ENCODE measurements around the gene OTULINL.

The OTULINL gene

DNA sequence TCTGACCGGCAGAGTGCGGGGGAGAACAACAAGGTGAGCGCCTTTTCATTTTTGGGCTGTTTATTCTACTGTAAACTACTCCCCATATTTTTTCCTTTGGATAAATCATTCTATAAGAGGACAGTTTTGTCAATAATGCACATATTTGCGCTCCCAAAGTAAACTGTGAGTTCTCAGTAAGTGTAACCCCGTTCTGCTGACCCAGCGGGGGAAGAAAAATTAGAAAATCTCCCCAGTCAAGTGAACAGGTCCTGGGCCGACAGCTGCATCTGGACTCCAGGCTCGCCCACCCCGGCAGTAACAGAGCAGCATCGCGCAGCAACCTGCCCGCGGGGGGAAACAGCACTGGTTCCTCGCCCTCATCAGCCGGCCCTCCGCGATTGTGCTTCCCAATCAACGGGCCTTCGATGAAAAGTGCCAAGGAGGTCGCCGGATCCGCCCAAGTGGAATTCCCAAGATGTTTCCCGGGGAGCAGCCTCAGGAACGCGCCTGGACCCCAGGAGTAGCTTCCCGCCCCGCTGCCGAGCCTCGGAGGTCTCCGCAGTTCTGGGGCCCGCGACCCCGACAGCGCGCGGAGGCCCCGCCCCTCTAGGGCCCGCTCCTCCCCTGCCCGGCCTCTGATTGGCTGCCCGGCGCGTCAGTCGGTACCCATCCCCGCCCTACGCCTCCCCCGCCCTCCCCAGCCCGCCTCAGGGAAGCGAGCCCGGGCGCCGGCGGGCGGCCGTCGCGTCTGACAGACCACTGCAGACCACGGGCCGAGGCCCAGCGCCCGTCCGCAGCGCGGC lies at the start of gene OTULINL:
Gene OTULINL, plus strand, starts transcription at position 687 of the 785 bp plus-strand sequence. CDS start 103 bp downstream, outside the sequence.
- H3K27me3 ChIP-seq (ENCODE audit: insufficient read depth, low read length, poor library complexity, severe bottlenecking) = no peaks in the 10 kb centered on the region
- H3K9me3 ChIP-seq (ENCODE audit: insufficient read depth, low read depth, low read length) = 0 out of 2 replicates have a peak, but pooled peaks cover 3% of the 10 kb centered on the region
- no peaks in the 10 kb centered on the region for H3K36me3 ChIP-seq (ENCODE audit: insufficient read depth, low read length)
- no peaks in the 10 kb centered on the region for H4K20me1 ChIP-seq (ENCODE audit: insufficient read depth, low read length, poor library complexity, severe bottlenecking)
- H3K9me2 ChIP-seq (replicated peaks; ENCODE audit: low read depth, low read length) = no peaks in the 10 kb centered on the region
- peaks cover 47% of the 10 kb centered on the region for H3K4me1 ChIP-seq (ENCODE audit: insufficient read depth, low read length, poor library complexity, severe bottlenecking)
- peak within 1 kb of the TSS; percentile 91 for H3K4me3 ChIP-seq (ENCODE audit: low read length, poor library complexity, severe bottlenecking)
- H3F3A ChIP-seq (ENCODE audit: low read depth) = no peaks in the 10 kb centered on the region
- H2AFZ ChIP-seq (ENCODE audit: low read length) = peak within 1 kb of the TSS; percentile 96
- H3K4me2 ChIP-seq (ENCODE audit: low read depth, low read length, poor library complexity, severe bottlenecking) = peak within 1 kb of the TSS; percentile 90
- no peak for TF ChIP-seq EZH2phosphoT487 (IDR thresholded peaks at IDR 0.05; ENCODE audit: borderline replicate concordance)
- TF ChIP-seq, protein P1, sequence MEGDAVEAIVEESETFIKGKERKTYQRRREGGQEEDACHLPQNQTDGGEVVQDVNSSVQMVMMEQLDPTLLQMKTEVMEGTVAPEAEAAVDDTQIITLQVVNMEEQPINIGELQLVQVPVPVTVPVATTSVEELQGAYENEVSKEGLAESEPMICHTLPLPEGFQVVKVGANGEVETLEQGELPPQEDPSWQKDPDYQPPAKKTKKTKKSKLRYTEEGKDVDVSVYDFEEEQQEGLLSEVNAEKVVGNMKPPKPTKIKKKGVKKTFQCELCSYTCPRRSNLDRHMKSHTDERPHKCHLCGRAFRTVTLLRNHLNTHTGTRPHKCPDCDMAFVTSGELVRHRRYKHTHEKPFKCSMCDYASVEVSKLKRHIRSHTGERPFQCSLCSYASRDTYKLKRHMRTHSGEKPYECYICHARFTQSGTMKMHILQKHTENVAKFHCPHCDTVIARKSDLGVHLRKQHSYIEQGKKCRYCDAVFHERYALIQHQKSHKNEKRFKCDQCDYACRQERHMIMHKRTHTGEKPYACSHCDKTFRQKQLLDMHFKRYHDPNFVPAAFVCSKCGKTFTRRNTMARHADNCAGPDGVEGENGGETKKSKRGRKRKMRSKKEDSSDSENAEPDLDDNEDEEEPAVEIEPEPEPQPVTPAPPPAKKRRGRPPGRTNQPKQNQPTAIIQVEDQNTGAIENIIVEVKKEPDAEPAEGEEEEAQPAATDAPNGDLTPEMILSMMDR (conservative IDR thresholded peaks at IDR 0.05; ENCODE audit: low read length) = no peak
- H3K79me2 ChIP-seq (ENCODE audit: insufficient read depth, low read length) = peaks cover 41% of the 10 kb centered on the region
- H3K9ac ChIP-seq (ENCODE audit: low read depth, low read length, poor library complexity, severe bottlenecking) = peak within 1 kb of the TSS; percentile 88

DNA sequence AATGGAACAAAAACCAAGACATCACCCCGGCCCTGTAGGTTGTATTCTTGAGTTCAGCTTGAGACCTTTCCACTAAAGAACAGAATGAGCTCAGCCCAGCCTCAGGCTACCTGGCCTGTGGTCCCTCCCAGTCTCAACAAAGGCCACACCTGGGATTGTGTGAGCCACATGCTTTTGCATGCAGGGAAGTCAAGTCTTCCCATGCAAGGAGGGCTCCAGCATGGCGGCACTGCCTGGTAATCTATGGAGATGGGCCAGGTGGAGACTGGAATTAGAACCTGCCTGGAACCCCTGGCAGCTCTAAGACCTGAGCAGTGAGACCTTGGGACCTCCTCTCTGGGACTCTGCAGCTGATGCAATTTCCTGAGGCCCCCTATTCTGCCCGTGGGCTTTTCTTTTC lies 49.4 kb upstream of the OTULINL start:
- Histone ChIP-seq H3K4me2 (ENCODE audit: low read depth, low read length, poor library complexity, severe bottlenecking) (no peak overlapping the region), H3K27me3 (ENCODE audit: insufficient read depth, low read length, poor library complexity, severe bottlenecking) (no peaks in the 10 kb centered on the region), H3K9ac (ENCODE audit: low read depth, low read length, poor library complexity, severe bottlenecking) (no peak overlapping the region), H3K4me1 (ENCODE audit: insufficient read depth, low read length, poor library complexity, severe bottlenecking) (peaks cover 9% of the 10 kb centered on the region), H3F3A (ENCODE audit: low read depth) (no peaks in the 10 kb centered on the region), H3K9me3 (ENCODE audit: insufficient read depth, low read depth, low read length) (no peaks in the 10 kb centered on the region), H2AFZ (ENCODE audit: low read length) (no peak overlapping the region), H3K79me2 (ENCODE audit: insufficient read depth, low read length) (no peaks in the 10 kb centered on the region), H3K36me3 (ENCODE audit: insufficient read depth, low read length) (no peaks in the 10 kb centered on the region), H3K9me2 (replicated peaks; ENCODE audit: low read depth, low read length) (no peaks in the 10 kb centered on the region), H3K4me3 (ENCODE audit: low read length, poor library complexity, severe bottlenecking) (no peak overlapping the region), H4K20me1 (ENCODE audit: insufficient read depth, low read length, poor library complexity, severe bottlenecking) (no peaks in the 10 kb centered on the region)
- TF ChIP-seq, protein P1 (conservative IDR thresholded peaks at IDR 0.05; ENCODE audit: low read length) = no peak
- TF ChIP-seq EZH2phosphoT487 (IDR thresholded peaks at IDR 0.05; ENCODE audit: borderline replicate concordance) = no peak

DNA sequence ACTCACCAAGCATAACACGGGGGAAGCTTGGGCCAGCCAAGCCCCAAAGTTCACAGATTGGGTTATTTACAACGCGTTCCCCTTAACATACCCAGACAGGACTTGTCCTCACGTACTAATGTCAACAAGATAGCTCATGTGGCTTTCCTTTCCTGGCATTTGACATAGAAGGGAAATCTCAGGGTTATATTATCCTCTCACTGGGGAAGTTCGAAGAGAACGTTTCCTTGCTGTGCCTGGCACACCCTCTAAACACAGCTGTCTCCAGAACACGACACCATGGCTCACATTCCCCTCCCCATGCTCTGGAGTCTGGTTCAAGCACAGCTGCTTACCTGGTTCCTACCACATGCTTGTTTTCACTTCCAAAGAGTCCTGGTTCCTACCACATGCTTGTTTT lies 46.8 kb upstream of the OTULINL start:
- peak overlapping the region; percentile 4 for H3K4me2 ChIP-seq (ENCODE audit: low read depth, low read length, poor library complexity, severe bottlenecking)
- H3K9me2 ChIP-seq (replicated peaks; ENCODE audit: low read depth, low read length) = no peaks in the 10 kb centered on the region
- H3K27me3 ChIP-seq (ENCODE audit: insufficient read depth, low read length, poor library complexity, severe bottlenecking) = no peaks in the 10 kb centered on the region
- H4K20me1 ChIP-seq (ENCODE audit: insufficient read depth, low read length, poor library complexity, severe bottlenecking) = no peaks in the 10 kb centered on the region
- H2AFZ ChIP-seq (ENCODE audit: low read length) = no peak overlapping the region
- no peaks in the 10 kb centered on the region for H3K9me3 ChIP-seq (ENCODE audit: insufficient read depth, low read depth, low read length)
- peaks cover 9% of the 10 kb centered on the region for H3K4me1 ChIP-seq (ENCODE audit: insufficient read depth, low read length, poor library complexity, severe bottlenecking)
- H3K36me3 ChIP-seq (ENCODE audit: insufficient read depth, low read length) = no peaks in the 10 kb centered on the region
- no peak overlapping the region for H3K9ac ChIP-seq (ENCODE audit: low read depth, low read length, poor library complexity, severe bottlenecking)
- no peak overlapping the region for H3K4me3 ChIP-seq (ENCODE audit: low read length, poor library complexity, severe bottlenecking)
- no peak for TF ChIP-seq EZH2phosphoT487 (IDR thresholded peaks at IDR 0.05; ENCODE audit: borderline replicate concordance)
- no peaks in the 10 kb centered on the region for H3F3A ChIP-seq (ENCODE audit: low read depth)
- H3K79me2 ChIP-seq (ENCODE audit: insufficient read depth, low read length) = no peaks in the 10 kb centered on the region

Measured in Loucy (cell line).